Spleen (tissue), 11 donors: ENCODE results near the gene FPGS. TPM values are rescaled to one million over a fixed set of nuclear protein-coding genes. Genes with fewer than 3 reads are reported as not detected.

ENCODE experiments used
- DNase-seq: peaks from one replicate; pipeline ENCODE4 v3.0.0-alpha.2; 2020
- H3K27ac ChIP-seq, 8 donors: fragments of 200-600 bp; sonication (generic) in 7 of 8; 1 replicate in 4 of 8; 2 replicates in 4 of 8; pipeline versions ENCODE4 v1.5.0 to v1.8.0; 2016 to 2021; ENCODE audit warnings: inconsistent platforms in 4 of 8, mild to moderate bottlenecking in 4 of 8, moderate library complexity in 1 of 8
- H3K27me3 ChIP-seq, 7 donors: fragments of 200-600 bp; sonication (generic) in 6 of 7; replicated peaks in 1 of 7; 1 replicate in 4 of 7; 2 replicates in 3 of 7; pipeline versions ENCODE4 v1.5.0 to v1.8.0; 2016 to 2021; ENCODE audit warnings: inconsistent platforms in 3 of 7, mild to moderate bottlenecking in 1 of 7
- H3K36me3 ChIP-seq, 6 donors: fragments of 200-600 bp; sonication (generic) in 5 of 6; 1 replicate in 4 of 6; 2 replicates in 2 of 6; pipeline versions ENCODE4 v1.5.0 to v1.8.0; 2016 to 2021; ENCODE audit warnings: inconsistent platforms in 2 of 6
- H3K4me1 ChIP-seq, 6 donors: fragments of 200-600 bp; sonication (generic) in 5 of 6; 1 replicate in 3 of 6; 2 replicates in 3 of 6; pipeline versions ENCODE4 v1.5.0 to v1.8.0; 2016 to 2021; ENCODE audit warnings: inconsistent platforms in 3 of 6
- H3K4me3 ChIP-seq, 8 donors: fragments of 200-600 bp; sonication (generic) in 7 of 8; 1 replicate in 4 of 8; 2 replicates in 4 of 8; pipeline versions ENCODE4 v1.5.0 to v1.8.0; 2016 to 2021; ENCODE audit warnings: inconsistent platforms in 4 of 8, mild to moderate bottlenecking in 4 of 8, moderate library complexity in 2 of 8
- H3K9me3 ChIP-seq, 8 donors: fragments of 200-600 bp; sonication (generic) in 7 of 8; 1 replicate in 4 of 8; 2 replicates in 4 of 8; pipeline versions ENCODE4 v1.5.0 to v1.8.0; 2016 to 2021; ENCODE audit warnings: inconsistent platforms in 4 of 8
- CTCF ChIP-seq, 11 experiments: fragments of 200-600 bp in 7 of 11; fragments of 450-650 bp in 4 of 11; sonication (generic) in 4 of 11; IDR thresholded peaks in 8 of 11; conservative IDR thresholded peaks in 3 of 11; 1 replicate in 7 of 11; 2 replicates in 4 of 11; pipeline versions ENCODE4 v1.4.0 to v1.8.0; 2016 to 2021; ENCODE audit warnings: antibody characterized with exemption in 11 of 11, inconsistent platforms in 4 of 11, mild to moderate bottlenecking in 1 of 11
- POLR2A ChIP-seq, 3 donors: fragments of 450-650 bp; IDR thresholded peaks; one replicate each; pipeline ENCODE4 v1.5.1; 2017; ENCODE audit warnings: antibody characterized with exemption in 3 of 3, mild to moderate bottlenecking in 1 of 3
- POLR2AphosphoS5 ChIP-seq, 3 donors: sonication (generic); formaldehyde crosslinking; IDR thresholded peaks; one replicate each; pipeline ENCODE4 v1.5.1; 2017; ENCODE audit warnings: antibody characterized with exemption in 3 of 3
- WGBS, 5 donors: extraction: QIAGEN DNeasy Blood & Tissue Kit in 3 of 5; methylation state at CpG; one replicate each; pipeline versions ENCODE4 v1.1.5 to v1.1.7; 2013 to 2018; 5-methylcytosine and 5-hydroxymethylcytosine counted together
- intact Hi-C: fragments of 100-400 bp; cut with DNase I; formaldehyde crosslinking; loops from one replicate; pipeline ENCODE4 v1.15.0; 2023; ENCODE audit warnings: low total_unique reads
- polyA plus RNA-seq, 3 donors: library from polyadenylated mRNA; stranded (reverse); fragments of 200-250 nt; gene quantifications; one replicate each; pipeline ENCODE4 v1.2.1, GENCODE V29; 2013
- total RNA-seq, 7 donors: library from RNA; depleted of rRNA in 3 of 7; stranded (reverse); fragments of >200 nt in 3 of 7; fragmentation: NEBNext Ultra II Directional in 4 of 7; extraction: Animal tissue kit (Norgen Biotek cat#: 25700) in 4 of 7; gene quantifications; one replicate each; pipeline versions ENCODE4 v1.1.0 to v1.2.1, GENCODE V29; 2016 to 2021
- donor health status: healthy with polysubstance abuse.
- donor health status: DM: no; HTN: no; CAD: no; lungs with moderate emphysema.
- donor health status: DM: no; HTN: no; CAD: no.
- donor health status: Bipolar disorder and iron deficiency.
- donor health status: healthy.
- donor health status: DM: no; HTN: no; CAD: no.
- donor health status: DM: yes; HTN: yes; CAD: no.

FPGS gene
- total and polyA plus RNA-seq, 10 donors, result 33.3 to 94.6 (median 66.4) TPM

GRCh38 chr9:127785933-127786772, 16.5 kb upstream of the FPGS start, which contains the start of gene CDK9:
CDK9 (plus strand) TSS chr9:127786034; CDS start chr9:127786149, 115 bp downstream.
- Histone ChIP-seq H3K27me3 (no peaks in the 10 kb centered on the region), H3K4me1 (peaks cover 43 to 89% (median 84%) of the 10 kb centered on the region in 6 donors), H3K9me3 (no peaks in the 10 kb centered on the region), H3K4me3 (peak within 1 kb of the TSS; percentile 96 to 100 (median 100)), H3K36me3 (peaks cover 6 to 46% (median 42%) of the 10 kb centered on the region in 6 donors), H3K27ac (peak within 1 kb of the TSS; percentile 89 to 99 (median 96))
- TF ChIP-seq POLR2A (IDR thresholded peaks at IDR 0.05) (peak in 1 of 3 donors; percentile 61), CTCF (IDR thresholded peaks at IDR 0.05 in 8 of 11, conservative IDR thresholded peaks at IDR 0.05 in 3 of 11) (peak in 3 of 11 experiments; percentile 2 to 35 (median 33)), POLR2AphosphoS5 (IDR thresholded peaks at IDR 0.05) (peak; percentile 90 to 92 (median 90))
- DNase-seq, result peak; percentile 97
- WGBS, 5 donors, result 0 to 1% (median 0%) methylated on average over 30 to 75 of the region's 75 CpGs
- intact Hi-C loops, result loop anchor here (5.0 kb wide), 1 partner anchor 136 kb away; no protein-coding TSS in a partner anchor

GRCh38 chr9:127786773-127787104, 15.9 kb upstream of the FPGS start:
- Histone ChIP-seq H3K36me3 (peaks cover 6 to 51% (median 48%) of the 10 kb centered on the region in 6 donors), H3K9me3 (no peaks in the 10 kb centered on the region), H3K4me1 (peaks cover 43 to 89% (median 85%) of the 10 kb centered on the region in 6 donors), H3K4me3 (peak overlapping the region; percentile 96 to 100 (median 100)), H3K27me3 (no peaks in the 10 kb centered on the region), H3K27ac (peak overlapping the region; percentile 89 to 99 (median 96))
- 0 to 1% (median 1%) methylated on average over 12 of the region's 12 CpGs for WGBS, 5 donors
- DNase-seq, result no peak
- TF ChIP-seq CTCF (IDR thresholded peaks at IDR 0.05 in 8 of 11, conservative IDR thresholded peaks at IDR 0.05 in 3 of 11) (peak in 8 of 11 experiments; percentile 15 to 52 (median 42)), POLR2A (IDR thresholded peaks at IDR 0.05) (no peak)
- intact Hi-C loops, result loop anchor here (5.0 kb wide), 1 partner anchor 136 kb away; no protein-coding TSS in a partner anchor

- peaks cover 31 to 89% (median 81%) of the 10 kb centered on the region in 6 donors for H3K4me1 ChIP-seq
- TF ChIP-seq CTCF (IDR thresholded peaks at IDR 0.05 in 8 of 11, conservative IDR thresholded peaks at IDR 0.05 in 3 of 11), result no peak
- no peak for TF ChIP-seq POLR2A (IDR thresholded peaks at IDR 0.05)
- peak in 1 of 3 donors; percentile 46 for TF ChIP-seq POLR2AphosphoS5 (IDR thresholded peaks at IDR 0.05)
- intact Hi-C loops, result loop anchor here (5.0 kb wide), 1 partner anchor 134 kb away; no protein-coding TSS in a partner anchor
- H3K27ac ChIP-seq, result peak overlapping the region in 5 of 8 donors; percentile 60 to 99 (median 96)
- WGBS, 5 donors, result 75 to 88% (median 84%) methylated on average over 18 to 26 of the region's 26 CpGs
- H3K9me3 ChIP-seq, result no peaks in the 10 kb centered on the region
- no peaks in the 10 kb centered on the region for H3K27me3 ChIP-seq
- peak overlapping the region in 1 of 8 donors; percentile 100 for H3K4me3 ChIP-seq
- peak; percentile 81 for DNase-seq
- peaks cover 6 to 69% (median 59%) of the 10 kb centered on the region in 6 donors for H3K36me3 ChIP-seq
These were observed 14.2 kb upstream of the FPGS start for GRCh38 chr9:127788337-127789011.
